Measurements from ENCODE around the gene GPR108.

DNA sequence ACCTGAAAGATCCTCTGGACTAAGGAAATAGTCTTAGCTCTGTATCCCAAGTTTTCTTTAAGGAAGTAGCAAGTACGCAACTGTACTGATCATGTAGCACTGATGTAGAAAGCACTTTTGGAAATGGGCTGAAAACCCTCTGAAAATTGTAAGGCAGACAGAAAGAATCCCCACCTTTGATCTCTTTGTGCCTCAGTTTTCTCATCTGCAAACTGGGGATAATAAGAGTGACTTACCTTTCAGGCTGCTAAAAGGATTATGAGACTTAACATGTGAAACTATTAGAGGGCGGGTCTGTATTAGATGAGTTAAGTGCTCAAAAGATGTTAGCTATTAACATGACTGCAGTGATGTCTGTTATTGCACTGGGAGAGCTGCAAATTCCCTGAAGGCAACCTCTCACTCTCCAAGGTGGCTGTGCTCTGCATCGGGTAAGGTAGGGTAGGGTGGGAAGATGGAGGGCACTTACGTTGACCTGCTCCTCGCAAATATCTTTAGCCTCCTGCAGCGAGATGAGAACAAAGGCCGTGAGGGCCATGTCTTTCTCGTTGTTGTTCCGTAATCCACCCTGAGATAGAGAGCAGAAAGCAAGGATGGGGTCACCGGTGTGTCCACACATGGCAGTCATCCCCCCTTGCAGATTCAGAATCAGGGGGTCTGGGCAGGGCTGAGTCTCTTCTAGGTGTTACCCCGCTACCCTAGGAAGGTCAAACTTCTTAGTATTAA is 47.1 kb downstream of the GPR108 start:
- TF ChIP-seq, protein P1, sequence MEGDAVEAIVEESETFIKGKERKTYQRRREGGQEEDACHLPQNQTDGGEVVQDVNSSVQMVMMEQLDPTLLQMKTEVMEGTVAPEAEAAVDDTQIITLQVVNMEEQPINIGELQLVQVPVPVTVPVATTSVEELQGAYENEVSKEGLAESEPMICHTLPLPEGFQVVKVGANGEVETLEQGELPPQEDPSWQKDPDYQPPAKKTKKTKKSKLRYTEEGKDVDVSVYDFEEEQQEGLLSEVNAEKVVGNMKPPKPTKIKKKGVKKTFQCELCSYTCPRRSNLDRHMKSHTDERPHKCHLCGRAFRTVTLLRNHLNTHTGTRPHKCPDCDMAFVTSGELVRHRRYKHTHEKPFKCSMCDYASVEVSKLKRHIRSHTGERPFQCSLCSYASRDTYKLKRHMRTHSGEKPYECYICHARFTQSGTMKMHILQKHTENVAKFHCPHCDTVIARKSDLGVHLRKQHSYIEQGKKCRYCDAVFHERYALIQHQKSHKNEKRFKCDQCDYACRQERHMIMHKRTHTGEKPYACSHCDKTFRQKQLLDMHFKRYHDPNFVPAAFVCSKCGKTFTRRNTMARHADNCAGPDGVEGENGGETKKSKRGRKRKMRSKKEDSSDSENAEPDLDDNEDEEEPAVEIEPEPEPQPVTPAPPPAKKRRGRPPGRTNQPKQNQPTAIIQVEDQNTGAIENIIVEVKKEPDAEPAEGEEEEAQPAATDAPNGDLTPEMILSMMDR (conservative IDR thresholded peaks at IDR 0.05; ENCODE audit: low read length) = no peak
- no peak for TF ChIP-seq EZH2phosphoT487 (IDR thresholded peaks at IDR 0.05; ENCODE audit: borderline replicate concordance)
